M059J (cell line): ENCODE results near the gene LRRC4B. TPM values are rescaled to one million over a fixed set of nuclear protein-coding genes. Genes with fewer than 3 reads are reported as not detected.
A peak's percentile ranks its signal among the peaks of the same experiment; 100 is the strongest.

Experiments used
- DNase-seq: peaks from one replicate; pipeline ENCODE4 v3.0.0-alpha.2; 2012; ENCODE audit warnings: low read depth
- total RNA-seq: library from RNA; depleted of rRNA; stranded (reverse); fragments of >200 nt; shearing (Covaris generic); gene quantifications from 2 replicates; pipeline ENCODE4 v1.2.3, GENCODE V29; 2014

The LRRC4B gene
- total RNA-seq, 1 experiment from 2014 or later, result not detected

GRCh38 chr19:50505856-50506611 lies 62.2 kb downstream of the LRRC4B start:
- no peak for DNase-seq

GRCh38 chr19:50501568-50502475 lies 66.4 kb downstream of the LRRC4B start:
- DNase-seq, result no peak

- DNase-seq, result no peak
Observed at GRCh38 chr19:50501186-50501567, 67.1 kb downstream of the LRRC4B start.

GRCh38 chr19:50500753-50501151 lies 67.5 kb downstream of the LRRC4B start:
- DNase-seq, result no peak

- no peak for DNase-seq
Observed at GRCh38 chr19:50500060-50500752, 68.0 kb downstream of the LRRC4B start.

- DNase-seq, result no peak
Observed at GRCh38 chr19:50498219-50499056, 69.8 kb downstream of the LRRC4B start.

- no peak for DNase-seq
Observed at GRCh38 chr19:50497022-50497405, 71.2 kb downstream of the LRRC4B start.

GRCh38 chr19:50496189-50497021 lies 71.8 kb downstream of the LRRC4B start:
- peak; percentile 22 for DNase-seq

GRCh38 chr19:50495020-50495531 lies 73.2 kb downstream of the LRRC4B start:
- no peak for DNase-seq

GRCh38 chr19:50494186-50495019 lies 73.8 kb downstream of the LRRC4B start:
- no peak for DNase-seq

- no peak for DNase-seq
Observed at GRCh38 chr19:50493171-50493570, 75.1 kb downstream of the LRRC4B start.

- no peak for DNase-seq
Observed at GRCh38 chr19:50492303-50493052, 75.8 kb downstream of the LRRC4B start.

GRCh38 chr19:50490991-50491472 lies 77.2 kb downstream of the LRRC4B start:
- DNase-seq, result no peak

GRCh38 chr19:50490411-50490811 lies 77.8 kb downstream of the LRRC4B start:
- DNase-seq, result no peak

GRCh38 chr19:50489461-50490011 lies 78.7 kb downstream of the LRRC4B start:
- DNase-seq, result no peak

GRCh38 chr19:50488389-50489194 lies 79.6 kb downstream of the LRRC4B start:
- no peak for DNase-seq

- DNase-seq, result peak; percentile 25
Observed at GRCh38 chr19:50486823-50487515, 81.3 kb downstream of the LRRC4B start.
